GM21825 (cell line): ENCODE results near the gene NR3C1.

Experiments
- ATAC-seq: cut with Tn5 transposase; IDR thresholded peaks from one replicate; pipeline ENCODE4 v1.9.1; 2021; ENCODE audit warnings: mild to moderate bottlenecking, moderate library complexity; ENCODE audit not compliant: unreplicated experiment

Gene NR3C1

DNA sequence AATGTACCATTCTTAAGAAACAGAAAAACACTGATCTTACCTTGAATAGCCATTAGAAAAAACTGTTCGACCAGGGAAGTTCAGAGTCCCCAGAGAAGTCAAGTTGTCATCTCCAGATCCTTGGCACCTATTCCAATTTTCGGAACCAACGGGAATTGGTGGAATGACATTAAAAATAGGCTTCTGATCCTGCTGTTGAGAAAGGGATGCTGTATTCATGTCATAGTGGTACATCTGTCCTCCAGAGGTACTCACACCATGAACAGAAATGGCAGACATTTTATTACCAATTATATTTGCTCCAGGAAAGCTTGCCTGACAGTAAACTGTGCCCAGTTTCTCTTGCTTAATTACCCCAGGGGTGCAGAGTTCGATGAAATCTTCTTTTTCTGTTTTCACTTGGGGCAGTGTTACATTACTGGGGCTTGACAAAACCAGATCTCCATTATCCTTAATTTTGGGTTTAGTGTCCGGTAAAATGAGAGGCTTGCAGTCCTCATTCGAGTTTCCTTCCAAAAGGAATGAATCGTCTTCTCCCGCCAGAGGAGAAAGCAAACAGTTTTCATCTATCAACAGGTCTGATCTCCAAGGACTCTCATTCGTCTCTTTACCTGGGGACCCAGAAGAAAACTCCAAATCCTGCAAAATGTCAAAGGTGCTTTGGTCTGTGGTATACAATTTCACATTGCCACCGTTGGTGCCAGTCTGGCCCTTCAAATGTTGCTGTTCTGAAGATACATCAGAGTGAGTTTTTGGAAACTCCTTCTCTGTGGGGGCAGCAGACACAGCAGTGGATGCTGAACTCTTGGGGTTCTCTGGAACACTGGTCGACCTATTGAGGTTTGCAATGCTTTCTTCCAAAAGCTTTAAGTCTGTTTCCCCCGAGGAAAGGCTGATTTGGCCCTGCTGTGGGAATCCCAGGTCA is 3.6 kb downstream of the NR3C1 start:
- ATAC-seq: no peak

DNA sequence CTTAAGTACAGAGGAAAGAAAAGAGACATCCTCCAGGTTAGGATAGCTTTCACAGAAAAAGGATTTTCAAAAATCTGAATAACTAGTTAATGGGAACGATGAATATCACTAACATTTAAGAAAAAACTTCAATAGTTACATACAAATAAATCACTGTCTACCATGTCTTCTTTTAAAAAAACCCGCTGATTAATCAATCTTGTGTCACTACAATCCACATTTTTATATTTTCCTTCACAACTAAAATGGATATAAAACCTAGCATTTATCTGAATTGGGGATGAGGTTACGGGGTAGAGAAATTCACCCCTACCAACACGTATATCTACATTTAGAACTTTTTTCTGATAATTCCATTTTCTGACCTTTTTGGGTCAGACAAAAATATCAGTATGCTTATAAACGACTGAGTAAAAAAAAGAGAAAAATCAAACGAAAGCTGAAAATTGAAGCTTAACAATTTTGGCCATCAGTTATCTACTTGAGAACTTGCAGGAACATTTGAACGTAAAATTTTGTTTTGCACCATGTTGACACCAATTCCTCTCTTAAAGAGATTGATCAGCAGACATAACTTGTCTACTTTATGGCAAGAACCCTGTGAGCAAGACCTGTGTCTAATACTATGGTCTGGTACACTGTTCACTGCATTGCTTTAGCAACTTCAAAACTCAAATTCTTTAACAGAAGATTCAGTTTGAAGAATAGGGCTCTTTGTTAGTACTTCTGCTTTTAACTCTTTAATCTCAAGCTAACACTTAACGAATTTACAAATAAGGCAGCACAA is 4.8 kb downstream of the NR3C1 start:
- no peak for ATAC-seq

GRCh38 chr5:143398053-143398355 is 5.5 kb downstream of the NR3C1 start:
- ATAC-seq: no peak

- ATAC-seq: no peak
These were observed 6.0 kb downstream of the NR3C1 start for GRCh38 chr5:143397302-143398052.

DNA sequence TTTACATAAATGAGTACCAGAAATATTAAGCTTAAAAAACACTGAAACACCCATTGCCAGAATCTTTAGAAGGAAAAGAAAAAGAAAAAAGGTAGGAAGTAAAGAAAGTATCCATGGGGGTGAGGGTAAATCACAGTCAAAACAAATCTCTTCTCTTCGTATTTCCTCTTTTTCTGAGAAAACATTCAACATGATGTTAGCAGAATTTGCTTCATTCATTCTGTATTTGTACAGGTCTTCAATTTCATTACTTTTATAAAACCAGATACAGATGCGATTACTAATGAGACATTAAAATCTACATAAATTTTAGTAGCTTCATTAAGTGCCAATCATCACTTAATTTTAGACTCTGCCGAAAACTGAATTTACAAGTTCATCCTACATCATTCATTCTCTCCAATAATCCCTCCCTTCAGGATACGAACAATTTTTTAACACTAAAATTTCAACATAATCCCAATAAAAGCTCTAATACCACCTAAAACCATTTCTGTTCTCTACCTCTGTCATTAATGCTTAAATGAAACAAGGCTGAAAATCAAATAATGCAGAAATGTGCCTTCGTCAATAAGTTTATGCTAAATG is 7.0 kb downstream of the NR3C1 start:
- no peak for ATAC-seq

DNA sequence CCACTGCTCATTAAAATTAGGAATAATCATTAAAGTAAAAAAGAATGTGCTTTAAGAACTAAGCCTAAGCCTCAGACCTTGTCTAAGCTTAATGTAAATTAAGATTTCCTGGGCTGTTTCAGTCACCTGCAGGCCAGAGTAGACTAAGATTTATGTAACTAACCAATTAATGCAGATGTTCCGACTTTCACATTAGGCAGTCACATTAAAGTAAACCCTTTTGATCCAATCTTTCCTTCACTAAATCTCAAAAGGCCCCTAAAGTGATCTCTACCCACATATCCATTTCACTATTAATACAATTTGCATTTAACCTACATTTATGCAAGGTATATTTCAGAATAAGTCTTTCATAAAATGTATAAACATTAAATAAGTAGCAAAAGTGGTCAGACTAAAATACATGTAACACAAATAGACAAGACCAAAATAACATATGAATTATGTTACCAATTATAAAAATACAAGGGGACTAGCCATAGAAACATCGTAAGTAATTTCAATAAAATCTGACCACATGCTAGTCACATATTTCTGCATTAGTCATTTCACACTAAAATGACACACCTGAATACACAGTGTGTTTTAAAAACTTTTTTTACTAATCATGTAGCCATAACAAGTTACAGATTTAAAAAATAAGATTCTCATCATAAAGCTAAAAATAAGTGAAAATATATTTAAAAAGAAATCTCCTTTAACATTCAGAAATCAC is 7.7 kb downstream of the NR3C1 start:
- no peak for ATAC-seq

GRCh38 chr5:143393524-143393923 is 10.0 kb downstream of the NR3C1 start:
- no peak for ATAC-seq

DNA sequence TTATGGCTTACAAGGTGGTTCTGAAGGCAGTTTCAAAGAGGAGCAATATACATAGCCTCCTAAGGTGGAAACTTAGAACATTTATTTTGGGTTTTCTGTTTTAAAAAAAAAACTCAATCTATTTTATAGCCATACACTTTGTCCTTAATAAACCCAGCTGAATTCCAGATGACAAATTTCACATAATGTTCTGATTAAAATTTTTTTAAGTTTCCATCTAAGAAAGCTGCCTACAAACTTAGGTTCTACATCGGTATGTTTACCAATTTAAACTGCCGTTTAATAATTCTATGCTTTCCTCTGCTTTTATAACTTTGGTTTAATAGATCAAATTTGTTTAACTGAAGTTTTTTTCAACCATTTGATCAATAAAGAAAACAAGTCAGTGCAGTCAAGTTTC is 12.5 kb downstream of the NR3C1 start:
- ATAC-seq: no peak

GRCh38 chr5:143390258-143390657 is 13.2 kb downstream of the NR3C1 start:
- no peak for ATAC-seq

- ATAC-seq: no peak
These were observed 16.8 kb downstream of the NR3C1 start for GRCh38 chr5:143386725-143387124.

GRCh38 chr5:143384865-143385657 is 18.4 kb downstream of the NR3C1 start:
- no peak for ATAC-seq

DNA sequence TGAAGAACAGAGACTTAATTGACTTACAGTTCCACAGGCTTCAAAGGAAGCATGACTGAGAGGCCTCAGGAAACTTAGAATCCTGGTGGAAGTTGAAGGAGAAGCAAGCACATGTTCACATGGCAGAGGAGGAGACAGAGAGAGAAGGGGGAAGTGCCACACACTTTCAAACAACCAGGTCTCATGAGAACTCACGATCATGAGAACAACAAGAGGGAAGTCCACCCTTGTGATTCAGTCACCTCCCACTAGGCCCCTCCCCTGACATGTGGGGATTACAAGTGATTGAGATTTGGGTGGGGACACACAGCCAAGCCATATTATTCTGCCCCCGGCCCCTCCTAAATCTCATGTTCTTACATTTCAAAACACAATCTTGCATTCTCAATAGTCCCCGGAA is 19.5 kb downstream of the NR3C1 start:
- ATAC-seq: no peak

DNA sequence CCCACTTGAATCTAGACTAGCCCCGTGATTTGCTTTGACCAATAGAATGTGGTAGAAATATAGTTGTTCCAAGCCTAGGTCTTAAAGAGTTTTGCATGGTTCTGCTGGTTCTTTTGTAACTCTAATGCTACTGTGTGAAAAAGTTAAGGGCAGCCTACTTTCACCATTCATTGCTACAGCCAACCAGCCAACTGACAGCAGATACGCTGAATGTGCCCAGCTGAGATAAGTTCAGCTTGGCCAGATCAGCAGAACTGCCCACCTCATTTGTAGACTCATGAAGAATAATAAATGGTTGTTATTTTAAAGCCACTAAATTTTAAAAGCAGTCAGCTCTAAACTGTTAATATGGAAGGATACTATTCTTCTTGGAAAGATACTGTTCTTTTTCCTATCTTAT is 23.9 kb downstream of the NR3C1 start:
- ATAC-seq: no peak

DNA sequence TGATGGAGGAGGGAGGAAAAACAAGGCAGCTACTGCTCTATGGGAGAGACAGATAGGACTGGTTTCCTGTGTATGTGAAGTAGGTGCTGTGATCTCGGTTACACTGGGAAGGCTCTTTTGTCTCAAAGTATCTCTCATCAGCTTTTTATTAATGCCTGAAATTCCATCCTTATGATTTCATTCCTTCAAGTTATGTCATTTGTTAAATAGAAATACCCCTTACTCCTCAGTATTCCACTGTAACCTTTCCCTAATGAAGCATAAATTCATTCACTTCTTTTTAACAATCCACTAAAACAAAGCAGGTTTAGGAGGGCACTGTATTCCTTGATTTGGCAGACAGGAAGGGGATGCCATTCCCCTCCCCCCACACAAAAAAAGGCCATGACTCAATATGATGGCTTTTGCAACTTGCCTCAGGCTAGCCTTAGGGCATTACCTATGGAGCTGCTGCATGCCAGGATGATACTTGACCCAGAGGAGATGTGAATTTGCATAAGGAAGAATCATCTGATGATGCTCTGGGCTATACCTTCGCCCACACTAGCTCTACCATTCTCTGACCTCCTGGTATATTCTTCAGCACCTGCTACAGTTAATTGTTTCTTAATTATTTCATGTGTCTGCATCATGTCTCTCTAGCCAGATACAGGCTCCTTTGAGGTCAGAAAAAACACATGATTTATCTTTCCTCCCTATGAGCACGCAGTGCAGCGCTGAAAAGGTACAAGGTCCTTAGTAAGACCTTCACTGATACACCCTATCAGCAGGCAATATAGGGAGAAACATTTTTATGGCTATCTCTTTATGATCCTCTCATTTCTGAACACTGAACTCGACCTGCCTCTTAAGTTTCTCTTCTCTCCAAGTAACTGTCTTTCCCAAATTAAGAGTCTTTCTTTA is 26.3 kb downstream of the NR3C1 start:
- ATAC-seq: no peak

DNA sequence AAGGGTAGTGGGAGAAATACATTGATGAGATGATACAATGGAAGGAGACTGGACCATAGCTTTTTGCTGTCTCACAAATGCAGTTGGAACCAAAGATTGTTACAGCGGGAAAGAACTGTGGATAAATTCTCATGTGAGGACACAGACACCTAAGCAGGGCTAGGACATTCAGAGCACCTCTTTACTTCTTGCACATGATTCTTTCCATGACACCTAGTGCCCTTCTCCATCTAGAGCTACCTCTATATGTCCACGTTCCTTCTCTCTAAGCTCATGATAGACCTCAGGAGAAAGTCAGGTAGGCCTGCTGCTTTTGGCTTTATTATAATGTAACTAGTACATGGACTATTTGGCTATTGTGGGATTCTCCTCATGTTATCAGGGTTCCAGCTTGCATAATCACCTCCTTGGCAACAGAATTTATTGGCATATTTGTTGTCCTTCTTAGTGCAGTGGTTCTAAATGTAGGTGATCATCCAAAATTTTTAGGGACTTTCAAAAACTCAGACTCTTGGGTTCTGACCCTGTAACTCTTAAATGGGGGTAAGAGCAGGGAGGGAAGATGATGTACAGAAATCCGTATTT is 27.2 kb downstream of the NR3C1 start:
- no peak for ATAC-seq

GRCh38 chr5:143374496-143375217 is 28.8 kb downstream of the NR3C1 start:
- no peak for ATAC-seq

GRCh38 chr5:143373076-143373475 is 30.4 kb downstream of the NR3C1 start:
- no peak for ATAC-seq
